GM21619 (cell line): ENCODE measurements around the gene KIAA0513.

Experiments used
- ATAC-seq: cut with Tn5 transposase; IDR thresholded peaks from one replicate; pipeline ENCODE4 v1.9.1; 2021; ENCODE audit not compliant: unreplicated experiment

Gene KIAA0513

GRCh38 chr16:85003725-85004586 lies 23.6 kb upstream of the KIAA0513 start:
- no peak for ATAC-seq

- no peak for ATAC-seq
Observed at GRCh38 chr16:85004587-85005205, 22.9 kb upstream of the KIAA0513 start.

GRCh38 chr16:85005285-85006069 lies 22.1 kb upstream of the KIAA0513 start:
- ATAC-seq = no peak

GRCh38 chr16:85006639-85007038 lies 21.0 kb upstream of the KIAA0513 start:
- ATAC-seq = no peak

GRCh38 chr16:85007496-85008214 lies 19.9 kb upstream of the KIAA0513 start:
- no peak for ATAC-seq

- no peak for ATAC-seq
Observed at GRCh38 chr16:85008271-85008670, 19.3 kb upstream of the KIAA0513 start.

GRCh38 chr16:85010446-85010930 lies 17.1 kb upstream of the KIAA0513 start:
- no peak for ATAC-seq

- peak; percentile 88 for ATAC-seq
Observed at GRCh38 chr16:85010931-85011845, 16.4 kb upstream of the KIAA0513 start, which contains the start of gene ZDHHC7. ZDHHC7 (minus strand) TSS chr16:85011535; CDS start chr16:84990618, 20,917 bp downstream.

GRCh38 chr16:85011846-85012284 lies 15.7 kb upstream of the KIAA0513 start:
- no peak for ATAC-seq

GRCh38 chr16:85014311-85014710 lies 13.3 kb upstream of the KIAA0513 start:
- ATAC-seq = no peak

- ATAC-seq = no peak
Observed at GRCh38 chr16:85015481-85016187, 12.0 kb upstream of the KIAA0513 start.

- ATAC-seq = no peak
Observed at GRCh38 chr16:85017151-85017550, 10.4 kb upstream of the KIAA0513 start.

- ATAC-seq = no peak
Observed at GRCh38 chr16:85017633-85018032, 10.0 kb upstream of the KIAA0513 start.

GRCh38 chr16:85018529-85019236 lies 8.9 kb upstream of the KIAA0513 start:
- no peak for ATAC-seq

- no peak for ATAC-seq
Observed at GRCh38 chr16:85019659-85020245, 7.8 kb upstream of the KIAA0513 start.

GRCh38 chr16:85025781-85026653 lies 1.6 kb upstream of the KIAA0513 start:
- ATAC-seq = no peak

GRCh38 chr16:85026703-85027102 lies 892 bp upstream of the KIAA0513 start:
- no peak for ATAC-seq
